Endometrium (tissue), 2 donors: ENCODE measurements around the gene TMEM41B.
"Not testable (repeated sequence)": the region's sequence is repeated elsewhere in the genome, so short reads cannot be mapped to it uniquely, and the experiment has no call there.

Source experiments
- FAIRE-seq: peaks from 2 replicates; lab custom pipeline; 2012; peaks lifted over from hg19 to GRCh38; lab: Jason Lieb, UNC
- donor health status: control.
- donor health status: control.

The TMEM41B gene

GRCh38 chr11:9304178-9304577, 10.2 kb downstream of the TMEM41B start:
- FAIRE-seq, result no peak

- no peak for FAIRE-seq
Observed at GRCh38 chr11:9302448-9302847, 11.9 kb downstream of the TMEM41B start.

- FAIRE-seq, result no peak
Observed at GRCh38 chr11:9301720-9302119, 12.7 kb downstream of the TMEM41B start.

- FAIRE-seq, result no peak
Observed at GRCh38 chr11:9293646-9294045, 20.7 kb downstream of the TMEM41B start.

- no peak for FAIRE-seq
Observed at GRCh38 chr11:9285850-9286587, 28.4 kb downstream of the TMEM41B start.

GRCh38 chr11:9280655-9281301, 33.6 kb downstream of the TMEM41B start:
- FAIRE-seq, result no peak

- no peak for FAIRE-seq
Observed at GRCh38 chr11:9277176-9277575, 37.2 kb downstream of the TMEM41B start.

GRCh38 chr11:9276571-9276970, 37.8 kb downstream of the TMEM41B start:
- FAIRE-seq, result no peak

- no peak for FAIRE-seq
Observed at GRCh38 chr11:9274499-9275258, 39.7 kb downstream of the TMEM41B start.

GRCh38 chr11:9273376-9274336, 40.7 kb downstream of the TMEM41B start:
- FAIRE-seq, result no peak

GRCh38 chr11:9269492-9270013, 44.8 kb downstream of the TMEM41B start:
- FAIRE-seq, result no peak

- FAIRE-seq, result no peak
Observed at GRCh38 chr11:9267680-9268079, 46.7 kb downstream of the TMEM41B start.

GRCh38 chr11:9266926-9267325, 47.5 kb downstream of the TMEM41B start:
- no peak for FAIRE-seq

GRCh38 chr11:9266132-9266736, 48.2 kb downstream of the TMEM41B start:
- no peak for FAIRE-seq

- FAIRE-seq, result no peak
Observed at GRCh38 chr11:9265211-9266131, 48.9 kb downstream of the TMEM41B start, which contains the start of gene DENND5A. DENND5A (minus strand) TSS chr11:9265350; CDS start chr11:9265069, 281 bp downstream.

GRCh38 chr11:9264316-9265210, 49.8 kb downstream of the TMEM41B start:
- no peak for FAIRE-seq

- no peak for FAIRE-seq
Observed at GRCh38 chr11:9263840-9264315, 50.5 kb downstream of the TMEM41B start.

- not testable (repeated sequence) for FAIRE-seq
Observed at GRCh38 chr11:9260838-9261146, 53.6 kb downstream of the TMEM41B start.
